Limb (tissue), 2 donors: Measurements from ENCODE around the gene SLF1.

ENCODE experiments used
- DNase-seq, 2 donors: peaks; one replicate each; pipeline ENCODE4 v3.0.0-alpha.2; 2016; ENCODE audit errors: extremely low spot score in 2 of 2

The SLF1 gene

DNA sequence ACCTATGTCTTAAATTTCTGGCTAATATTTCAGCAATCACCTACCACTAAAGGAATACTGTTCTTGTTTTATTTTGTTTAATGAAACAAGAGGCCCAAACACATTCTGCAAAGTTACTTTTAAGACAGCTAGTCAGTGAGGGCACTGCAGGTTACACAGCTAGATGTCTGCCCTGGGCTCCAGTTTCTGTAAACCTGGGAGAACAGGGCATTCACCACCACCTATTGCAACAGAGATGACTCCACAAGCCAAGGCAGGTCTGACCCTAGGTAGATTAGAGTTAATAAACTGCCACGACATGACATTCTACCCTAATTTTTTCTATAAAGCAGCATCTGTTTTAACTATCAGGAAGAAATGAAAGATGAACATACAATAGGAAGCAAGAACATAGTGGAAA, 90.8 kb downstream of the SLF1 start:
- DNase-seq: no peak

DNA sequence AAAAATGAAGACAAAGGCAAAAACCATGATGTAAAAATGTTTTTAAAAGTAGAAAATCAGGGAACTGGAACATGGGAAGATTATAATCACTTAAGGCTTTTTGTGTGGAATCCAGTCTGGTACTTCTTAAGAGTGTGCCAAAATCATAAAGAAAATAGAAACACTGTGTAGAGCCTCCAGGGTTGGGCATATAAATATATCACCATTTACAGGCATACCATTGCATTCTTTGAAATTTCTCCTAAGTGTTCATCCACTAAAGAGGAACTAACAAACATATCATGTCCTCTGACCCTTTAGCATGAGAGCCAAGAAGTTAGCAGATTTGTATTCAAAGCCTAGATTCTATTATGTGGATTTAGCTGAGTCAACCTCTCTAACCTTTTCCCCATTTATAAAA, 93.3 kb downstream of the SLF1 start:
- DNase-seq: no peak

DNA sequence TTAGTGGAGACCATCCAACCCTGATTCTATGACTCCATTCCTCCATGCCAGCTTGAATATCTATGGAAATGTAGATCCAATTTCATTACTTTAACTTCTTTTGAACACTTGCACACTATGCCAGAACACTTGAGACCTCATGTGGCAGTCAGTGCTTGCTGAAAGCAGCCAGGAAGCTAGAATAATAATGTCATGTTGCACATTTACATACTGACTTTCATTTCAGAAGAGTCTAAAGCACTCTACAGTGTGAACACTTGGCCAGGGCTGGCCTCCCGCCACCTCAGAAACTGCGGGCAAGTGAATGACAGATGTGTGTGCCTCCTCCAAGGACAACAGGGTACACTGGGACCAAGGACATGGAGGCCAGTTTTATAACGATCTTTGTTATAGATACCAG, 97.3 kb downstream of the SLF1 start:
- no peak for DNase-seq

DNA sequence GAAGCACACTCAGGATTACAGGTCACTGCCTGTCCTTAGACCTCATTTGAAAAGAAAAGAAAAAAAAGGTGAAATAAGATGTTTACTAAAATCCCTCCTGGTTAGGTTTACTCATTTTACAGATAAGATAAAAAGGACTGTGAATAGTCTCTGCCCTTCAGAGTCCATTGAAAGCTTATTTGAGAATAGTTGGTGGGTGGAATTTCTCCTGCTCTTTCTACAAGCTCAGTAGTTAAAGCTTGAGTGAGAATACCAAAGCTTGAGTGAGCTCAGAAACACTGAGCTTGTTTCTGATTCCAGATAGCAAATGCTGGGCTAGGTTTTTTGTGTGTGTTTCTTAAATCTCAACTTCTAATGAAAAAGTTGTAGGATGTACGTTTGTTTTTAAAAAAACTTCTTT, 106.7 kb downstream of the SLF1 start:
- DNase-seq: no peak

DNA sequence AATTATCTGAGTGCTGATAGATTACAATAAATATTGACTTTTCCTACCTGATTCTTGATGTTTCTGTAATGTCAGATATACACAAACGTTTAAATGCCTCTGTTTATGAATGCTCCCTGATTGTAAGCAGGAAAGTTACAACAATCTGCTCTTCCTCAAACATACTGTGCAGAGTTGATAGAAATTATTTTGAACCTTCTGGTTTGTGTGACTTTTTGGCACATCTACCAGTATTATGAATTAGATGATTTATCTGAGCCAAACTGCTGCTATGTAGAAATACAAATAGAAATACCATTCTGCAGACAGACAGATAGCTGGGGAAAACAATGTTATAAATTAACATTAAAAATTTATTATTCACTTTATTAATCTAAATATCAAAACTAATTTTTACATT, 113.0 kb downstream of the SLF1 start:
- DNase-seq: no peak

DNA sequence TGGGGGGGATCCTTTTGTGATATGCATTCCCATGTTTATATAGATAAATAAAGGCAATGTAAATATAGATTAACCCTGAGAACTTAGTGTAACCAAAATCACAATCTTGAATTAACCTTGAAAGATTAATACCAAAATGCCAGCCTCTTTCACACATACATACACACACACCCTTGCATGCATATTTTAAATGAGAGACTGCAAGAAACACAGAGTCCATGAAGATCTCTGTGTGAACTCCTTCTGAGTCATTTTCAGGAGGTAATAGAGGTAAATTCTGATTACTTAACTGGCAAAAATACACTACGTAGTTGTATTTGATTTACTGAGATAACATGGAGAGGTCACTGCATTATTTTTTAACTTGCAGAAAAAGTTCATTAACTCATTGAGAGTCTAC, 118.0 kb downstream of the SLF1 start:
- no peak for DNase-seq

DNA sequence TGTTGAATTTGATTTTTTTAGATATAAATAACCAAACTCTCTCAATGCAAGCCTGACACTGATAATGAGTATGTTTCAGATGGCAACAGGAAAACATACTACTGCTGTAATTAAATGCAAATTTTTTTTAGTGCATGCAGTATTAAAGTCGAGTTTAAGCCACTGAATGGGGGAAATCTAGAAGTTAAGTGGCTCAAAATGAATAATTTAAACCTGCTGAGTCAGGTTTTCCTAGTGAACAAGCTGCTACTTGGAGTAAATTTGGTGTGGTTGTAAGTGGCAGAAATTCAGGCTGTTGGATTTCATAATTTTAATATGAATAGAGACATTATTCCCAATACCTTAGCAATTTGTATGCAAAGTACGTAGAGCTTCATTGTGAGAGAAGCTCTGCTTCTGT, 121.8 kb downstream of the SLF1 start:
- DNase-seq: no peak

DNA sequence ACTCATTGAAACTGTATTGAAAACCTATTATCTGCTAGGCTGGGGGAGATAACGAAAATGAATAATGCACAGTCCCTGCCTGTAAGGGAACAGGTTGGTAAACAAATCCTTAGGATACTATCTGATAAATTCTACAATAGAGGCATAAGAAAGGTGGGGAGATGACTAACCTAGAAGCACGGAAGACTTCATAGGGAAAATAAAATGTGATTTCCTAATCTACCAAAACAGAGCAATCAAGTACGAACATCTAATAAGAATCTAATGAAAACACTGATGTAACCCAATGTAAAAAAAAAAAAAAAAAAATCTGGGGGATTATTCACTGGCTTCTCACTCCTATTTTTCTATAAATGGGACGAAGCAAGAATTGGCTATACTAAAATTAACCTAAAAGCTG, 124.4 kb downstream of the SLF1 start:
- DNase-seq: no peak

DNA sequence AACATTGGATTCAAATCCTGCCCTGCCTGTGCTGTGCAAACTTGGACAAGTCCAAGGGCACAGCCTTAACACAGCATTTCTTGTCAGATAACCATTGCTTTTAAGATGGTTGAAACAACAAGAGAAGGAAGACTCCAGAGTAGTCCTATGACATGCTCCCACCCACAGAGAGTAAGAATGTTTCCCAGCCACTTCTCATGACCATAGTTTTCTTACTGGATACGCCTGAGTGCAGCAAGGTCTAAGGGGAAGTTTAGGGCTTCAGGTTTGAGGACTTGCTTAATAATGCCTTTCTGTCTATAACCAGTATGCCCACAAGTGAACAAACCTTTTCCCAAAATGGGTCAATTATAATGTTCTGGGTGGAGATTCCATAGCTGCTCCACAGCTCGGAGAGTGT, 126.4 kb downstream of the SLF1 start:
- no peak for DNase-seq

DNA sequence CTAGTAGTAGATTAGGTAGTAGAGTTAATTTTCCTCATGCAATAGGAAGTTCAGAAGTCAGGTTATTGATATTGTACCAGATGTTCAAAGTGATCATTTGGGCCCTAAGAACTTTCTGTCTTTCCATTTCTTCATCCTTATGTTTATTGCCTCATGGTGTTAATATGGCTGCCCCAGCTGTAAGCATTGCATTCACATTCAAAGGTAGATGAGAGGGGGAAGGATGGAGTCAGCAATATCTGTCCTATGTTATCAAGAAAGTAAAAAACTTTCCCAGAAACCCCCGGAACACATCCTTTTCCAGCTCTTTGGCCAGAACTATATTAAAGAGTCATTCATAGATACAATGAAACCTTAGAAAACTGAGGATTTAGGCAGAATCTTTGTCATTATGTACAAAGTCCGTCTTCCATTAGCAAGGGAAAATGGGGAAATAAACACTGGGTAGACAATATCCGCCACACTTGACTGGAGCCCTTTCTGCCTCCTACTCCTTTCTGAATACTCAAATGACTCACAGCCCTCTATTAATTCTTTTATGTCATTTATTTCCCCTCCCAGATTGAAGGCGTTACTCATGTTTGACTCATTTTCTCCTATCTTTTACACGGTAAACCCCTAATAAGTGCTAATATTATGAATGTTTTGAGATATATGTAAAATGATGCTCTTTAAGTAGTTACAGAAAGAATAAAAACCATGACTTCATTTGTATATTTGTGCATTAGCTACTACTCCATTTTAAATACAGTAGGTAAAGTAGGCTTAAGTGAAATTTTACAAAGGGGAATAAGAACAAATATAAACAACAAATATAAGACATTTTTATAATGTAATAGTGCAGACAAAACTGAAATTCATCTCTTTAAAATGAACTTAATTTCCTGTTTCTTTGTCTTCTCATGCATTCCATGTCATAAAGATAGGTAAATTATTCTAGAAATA, 127.6 kb downstream of the SLF1 start:
- no peak for DNase-seq

DNA sequence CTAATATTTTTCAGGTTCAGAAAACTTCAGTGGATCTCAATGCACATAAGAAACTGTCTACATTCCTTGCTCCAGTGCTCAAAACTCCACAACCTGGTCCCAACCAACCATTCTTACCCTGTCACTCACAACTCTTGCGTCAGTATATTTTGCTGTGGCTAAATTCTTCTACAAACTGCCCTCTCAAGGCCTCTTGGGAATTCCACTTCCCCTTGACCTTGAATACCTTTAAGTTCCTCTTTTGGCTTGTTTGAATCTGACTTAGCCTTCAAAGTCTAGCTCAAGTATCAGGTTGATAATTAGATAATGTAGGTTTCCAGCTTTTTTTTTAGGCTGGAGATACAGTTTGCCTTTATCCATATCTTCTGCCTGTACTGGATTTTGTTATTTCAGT, 128.3 kb downstream of the SLF1 start:
- DNase-seq: no peak
